K562 (cell line): Measurements from ENCODE around the gene AQP5. TPM values are rescaled to one million over a fixed set of nuclear protein-coding genes. Genes with fewer than 3 reads are reported as not detected.
A peak's percentile ranks its signal among the peaks of the same experiment; 100 is the strongest.

Experiments
- BRCA1 ChIP-seq, 2 experiments: fragments of 450-650 bp in 1 of 2; sonication (generic) in 1 of 2; formaldehyde crosslinking in 1 of 2; IDR thresholded peaks; 2 replicates each; pipeline versions ENCODE4 v1.5.0 to v1.6.1; 2017 to 2020; ENCODE audit warnings: mild to moderate bottlenecking in 1 of 2, missing genetic modification reagents in 1 of 2
- CTBP1 ChIP-seq: fragments of 450-650 bp; IDR thresholded peaks from 2 replicates; pipeline ENCODE4 v1.6.1; 2016; ENCODE audit warnings: borderline replicate concordance
- GATAD2A ChIP-seq: fragments of 450-650 bp; IDR thresholded peaks from 2 replicates; pipeline ENCODE4 v1.6.1; 2017
- RAD21 ChIP-seq, 2 experiments: fragments of 250-450 bp in 1 of 2; fragments of 450-650 bp in 1 of 2; sonication (Bioruptor Pico) in 1 of 2; formaldehyde crosslinking in 1 of 2; IDR thresholded peaks in 1 of 2; conservative IDR thresholded peaks in 1 of 2; 2 replicates each; pipeline versions ENCODE4 v1.4.0 to v1.8.0; 2020 to 2022; ENCODE audit warnings: mild to moderate bottlenecking in 2 of 2, moderate library complexity in 1 of 2
- RFX1 ChIP-seq: fragments of 450-650 bp; IDR thresholded peaks from 2 replicates; pipeline ENCODE4 v1.6.1; 2016; ENCODE audit warnings: mild to moderate bottlenecking, moderate library complexity
- SAP30 ChIP-seq: fragments of 200-600 bp; sonication (generic); IDR thresholded peaks from 2 replicates; pipeline ENCODE4 v1.6.1; 2012; ENCODE audit warnings: borderline replicate concordance, low read depth, mild to moderate bottlenecking, moderate library complexity, low read length, control low read depth, inconsistent platforms; ENCODE audit not compliant: insufficient read depth, poor library complexity, severe bottlenecking
- STAG1 ChIP-seq: sonication (generic); formaldehyde crosslinking; IDR thresholded peaks from 2 replicates; pipeline ENCODE4 v1.5.0; 2020; ENCODE audit warnings: missing genetic modification reagents, borderline replicate concordance
- ZNF175 ChIP-seq: fragments of 200-800 bp; sonication (Bioruptor generic); IDR thresholded peaks from 2 replicates; pipeline ENCODE4 v1.6.1; 2016; ENCODE audit warnings: low read depth, mild to moderate bottlenecking, missing genetic modification characterization, missing compliant biosample characterization
- polyA plus RNA-seq, 8 experiments: library from polyadenylated mRNA; depleted of rRNA in 4 of 8; stranded (reverse) in 5 of 8; unstranded in 3 of 8; fragments of >200 nt; fragmentation: Nextera tagmentation in 2 of 8; fragmentation: Illumina TruSeq in 1 of 8; extraction: Ambion mirVana in 2 of 8; extraction: Trizol in 1 of 8; gene quantifications; 2 replicates each; pipeline versions ENCODE4 v1.2.1 to v1.2.3, GENCODE V29; 2011 to 2014; ENCODE audit warnings: inconsistent platforms in 1 of 8, missing spikeins in 1 of 8
- total RNA-seq, 7 experiments: library from RNA; depleted of rRNA in 6 of 7; stranded (reverse); fragments of >200 nt in 6 of 7; fragmentation: Illumina TruSeq in 2 of 7; extraction: Trizol in 2 of 7; gene quantifications; 2 replicates each; pipeline versions ENCODE4 v1.2.1 to v1.2.3, GENCODE V29; 2011 to 2021; ENCODE audit warnings: low replicate concordance in 1 of 7
- TF ChIP-seq, protein P1 (sequence below), 3 experiments: IDR thresholded peaks in 2 of 3; conservative IDR thresholded peaks in 1 of 3; 2 replicates each; pipeline ENCODE4 v1.5.1; 2011 to 2012; ENCODE audit warnings: low read length in 3 of 3, mild to moderate bottlenecking in 3 of 3, control low read depth in 2 of 3, improper control_type of control experiment in 1 of 3, inconsistent platforms in 1 of 3, low read depth in 1 of 3, mixed read lengths in 1 of 3, moderate library complexity in 1 of 3; ENCODE audit not compliant: insufficient read depth in 2 of 3
- TF ChIP-seq, protein P2 (sequence below): fragments of 250-450 bp; sonication (Bioruptor Pico); IDR thresholded peaks from 2 replicates; pipeline ENCODE4 v1.8.0; 2022; ENCODE audit warnings: moderate library complexity, mild to moderate bottlenecking, inconsistent platforms
- TF ChIP-seq, protein P3 (sequence below): fragments of 200-800 bp; sonication (Bioruptor generic); IDR thresholded peaks from 2 replicates; pipeline ENCODE4 v1.6.1; 2016; ENCODE audit warnings: missing genetic modification characterization, missing compliant biosample characterization
- TF ChIP-seq, protein P4 (sequence below): sonication (generic); formaldehyde crosslinking; IDR thresholded peaks from 2 replicates; pipeline ENCODE4 v1.8.0; 2022; ENCODE audit warnings: missing genetic modification reagents, mild to moderate bottlenecking, moderate library complexity, borderline replicate concordance
- TF ChIP-seq, protein P5 (sequence below): fragments of 250-450 bp; sonication (Bioruptor Pico); IDR thresholded peaks from 2 replicates; pipeline ENCODE4 v1.5.0; 2020; ENCODE audit warnings: mild to moderate bottlenecking, borderline replicate concordance
- TF ChIP-seq, protein P6 (sequence below): fragments of 450-650 bp; IDR thresholded peaks from 2 replicates; pipeline ENCODE4 v1.7.0; 2016; ENCODE audit warnings: borderline replicate concordance

Gene AQP5
- total and polyA plus RNA-seq, 9 of the 15 experiments (the other 6 are each of a cell fraction or from before 2014, with no cell fraction given) = not detected

DNA sequence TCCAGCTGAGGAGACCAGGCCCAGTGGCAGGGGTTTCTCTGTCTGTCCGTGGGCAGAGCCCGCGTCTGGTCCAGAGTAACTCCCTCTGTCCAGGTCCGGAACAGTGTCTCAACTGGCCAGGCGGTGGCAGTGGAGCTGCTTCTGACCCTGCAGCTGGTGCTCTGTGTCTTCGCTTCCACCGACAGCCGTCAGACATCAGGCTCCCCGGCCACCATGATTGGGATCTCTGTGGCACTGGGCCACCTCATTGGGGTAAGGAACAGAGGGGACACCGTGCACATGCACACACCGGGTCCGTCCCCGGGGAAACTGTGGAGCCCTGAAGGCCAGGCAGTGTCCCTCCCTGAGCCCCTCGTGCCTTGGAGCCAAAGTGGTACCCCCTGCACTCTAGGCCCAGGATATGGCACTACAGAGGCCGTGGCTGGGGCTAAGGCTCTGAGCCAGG is 12.6 kb downstream of the AQP5 start (continued):
- TF ChIP-seq, protein P1, sequence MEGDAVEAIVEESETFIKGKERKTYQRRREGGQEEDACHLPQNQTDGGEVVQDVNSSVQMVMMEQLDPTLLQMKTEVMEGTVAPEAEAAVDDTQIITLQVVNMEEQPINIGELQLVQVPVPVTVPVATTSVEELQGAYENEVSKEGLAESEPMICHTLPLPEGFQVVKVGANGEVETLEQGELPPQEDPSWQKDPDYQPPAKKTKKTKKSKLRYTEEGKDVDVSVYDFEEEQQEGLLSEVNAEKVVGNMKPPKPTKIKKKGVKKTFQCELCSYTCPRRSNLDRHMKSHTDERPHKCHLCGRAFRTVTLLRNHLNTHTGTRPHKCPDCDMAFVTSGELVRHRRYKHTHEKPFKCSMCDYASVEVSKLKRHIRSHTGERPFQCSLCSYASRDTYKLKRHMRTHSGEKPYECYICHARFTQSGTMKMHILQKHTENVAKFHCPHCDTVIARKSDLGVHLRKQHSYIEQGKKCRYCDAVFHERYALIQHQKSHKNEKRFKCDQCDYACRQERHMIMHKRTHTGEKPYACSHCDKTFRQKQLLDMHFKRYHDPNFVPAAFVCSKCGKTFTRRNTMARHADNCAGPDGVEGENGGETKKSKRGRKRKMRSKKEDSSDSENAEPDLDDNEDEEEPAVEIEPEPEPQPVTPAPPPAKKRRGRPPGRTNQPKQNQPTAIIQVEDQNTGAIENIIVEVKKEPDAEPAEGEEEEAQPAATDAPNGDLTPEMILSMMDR (IDR thresholded peaks at IDR 0.05 in 2 of 3, conservative IDR thresholded peaks at IDR 0.05 in 1 of 3; ENCODE audit: insufficient read depth in 2 of 3, low read depth in 1 of 3, low read length in 3 of 3) = peak; percentile 71 to 77 (median 72)
- no peak for TF ChIP-seq ZNF175 (CRISPR knock-in tag)
- peak; percentile 55 for TF ChIP-seq STAG1 (CRISPR knock-in tag)
- no peak for TF ChIP-seq RFX1
- TF ChIP-seq GATAD2A = no peak
- no peak for TF ChIP-seq SAP30
- TF ChIP-seq, protein P2, sequence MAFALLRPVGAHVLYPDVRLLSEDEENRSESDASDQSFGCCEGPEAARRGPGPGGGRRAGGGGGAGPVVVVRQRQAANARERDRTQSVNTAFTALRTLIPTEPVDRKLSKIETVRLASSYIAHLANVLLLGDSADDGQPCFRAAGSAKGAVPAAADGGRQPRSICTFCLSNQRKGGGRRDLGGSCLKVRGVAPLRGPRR (CRISPR knock-in tag) = no peak
- TF ChIP-seq, protein P3, sequence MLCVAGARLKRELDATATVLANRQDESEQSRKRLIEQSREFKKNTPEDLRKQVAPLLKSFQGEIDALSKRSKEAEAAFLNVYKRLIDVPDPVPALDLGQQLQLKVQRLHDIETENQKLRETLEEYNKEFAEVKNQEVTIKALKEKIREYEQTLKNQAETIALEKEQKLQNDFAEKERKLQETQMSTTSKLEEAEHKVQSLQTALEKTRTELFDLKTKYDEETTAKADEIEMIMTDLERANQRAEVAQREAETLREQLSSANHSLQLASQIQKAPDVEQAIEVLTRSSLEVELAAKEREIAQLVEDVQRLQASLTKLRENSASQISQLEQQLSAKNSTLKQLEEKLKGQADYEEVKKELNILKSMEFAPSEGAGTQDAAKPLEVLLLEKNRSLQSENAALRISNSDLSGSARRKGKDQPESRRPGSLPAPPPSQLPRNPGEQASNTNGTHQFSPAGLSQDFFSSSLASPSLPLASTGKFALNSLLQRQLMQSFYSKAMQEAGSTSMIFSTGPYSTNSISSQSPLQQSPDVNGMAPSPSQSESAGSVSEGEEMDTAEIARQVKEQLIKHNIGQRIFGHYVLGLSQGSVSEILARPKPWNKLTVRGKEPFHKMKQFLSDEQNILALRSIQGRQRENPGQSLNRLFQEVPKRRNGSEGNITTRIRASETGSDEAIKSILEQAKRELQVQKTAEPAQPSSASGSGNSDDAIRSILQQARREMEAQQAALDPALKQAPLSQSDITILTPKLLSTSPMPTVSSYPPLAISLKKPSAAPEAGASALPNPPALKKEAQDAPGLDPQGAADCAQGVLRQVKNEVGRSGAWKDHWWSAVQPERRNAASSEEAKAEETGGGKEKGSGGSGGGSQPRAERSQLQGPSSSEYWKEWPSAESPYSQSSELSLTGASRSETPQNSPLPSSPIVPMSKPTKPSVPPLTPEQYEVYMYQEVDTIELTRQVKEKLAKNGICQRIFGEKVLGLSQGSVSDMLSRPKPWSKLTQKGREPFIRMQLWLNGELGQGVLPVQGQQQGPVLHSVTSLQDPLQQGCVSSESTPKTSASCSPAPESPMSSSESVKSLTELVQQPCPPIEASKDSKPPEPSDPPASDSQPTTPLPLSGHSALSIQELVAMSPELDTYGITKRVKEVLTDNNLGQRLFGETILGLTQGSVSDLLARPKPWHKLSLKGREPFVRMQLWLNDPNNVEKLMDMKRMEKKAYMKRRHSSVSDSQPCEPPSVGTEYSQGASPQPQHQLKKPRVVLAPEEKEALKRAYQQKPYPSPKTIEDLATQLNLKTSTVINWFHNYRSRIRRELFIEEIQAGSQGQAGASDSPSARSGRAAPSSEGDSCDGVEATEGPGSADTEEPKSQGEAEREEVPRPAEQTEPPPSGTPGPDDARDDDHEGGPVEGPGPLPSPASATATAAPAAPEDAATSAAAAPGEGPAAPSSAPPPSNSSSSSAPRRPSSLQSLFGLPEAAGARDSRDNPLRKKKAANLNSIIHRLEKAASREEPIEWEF = no peak
- TF ChIP-seq CTBP1 = peak; percentile 51; the same call in 1 of the 2 replicates
- no peak for TF ChIP-seq BRCA1 (IDR thresholded peaks at IDR 0.05)
- no peak for TF ChIP-seq BRCA1 (CRISPR knock-in tag; IDR thresholded peaks at IDR 0.05)
- TF ChIP-seq, protein P4, sequence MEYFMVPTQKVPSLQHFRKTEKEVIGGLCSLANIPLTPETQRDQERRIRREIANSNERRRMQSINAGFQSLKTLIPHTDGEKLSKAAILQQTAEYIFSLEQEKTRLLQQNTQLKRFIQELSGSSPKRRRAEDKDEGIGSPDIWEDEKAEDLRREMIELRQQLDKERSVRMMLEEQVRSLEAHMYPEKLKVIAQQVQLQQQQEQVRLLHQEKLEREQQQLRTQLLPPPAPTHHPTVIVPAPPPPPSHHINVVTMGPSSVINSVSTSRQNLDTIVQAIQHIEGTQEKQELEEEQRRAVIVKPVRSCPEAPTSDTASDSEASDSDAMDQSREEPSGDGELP (CRISPR knock-in tag) = peak; percentile 89
- TF ChIP-seq, protein P5, sequence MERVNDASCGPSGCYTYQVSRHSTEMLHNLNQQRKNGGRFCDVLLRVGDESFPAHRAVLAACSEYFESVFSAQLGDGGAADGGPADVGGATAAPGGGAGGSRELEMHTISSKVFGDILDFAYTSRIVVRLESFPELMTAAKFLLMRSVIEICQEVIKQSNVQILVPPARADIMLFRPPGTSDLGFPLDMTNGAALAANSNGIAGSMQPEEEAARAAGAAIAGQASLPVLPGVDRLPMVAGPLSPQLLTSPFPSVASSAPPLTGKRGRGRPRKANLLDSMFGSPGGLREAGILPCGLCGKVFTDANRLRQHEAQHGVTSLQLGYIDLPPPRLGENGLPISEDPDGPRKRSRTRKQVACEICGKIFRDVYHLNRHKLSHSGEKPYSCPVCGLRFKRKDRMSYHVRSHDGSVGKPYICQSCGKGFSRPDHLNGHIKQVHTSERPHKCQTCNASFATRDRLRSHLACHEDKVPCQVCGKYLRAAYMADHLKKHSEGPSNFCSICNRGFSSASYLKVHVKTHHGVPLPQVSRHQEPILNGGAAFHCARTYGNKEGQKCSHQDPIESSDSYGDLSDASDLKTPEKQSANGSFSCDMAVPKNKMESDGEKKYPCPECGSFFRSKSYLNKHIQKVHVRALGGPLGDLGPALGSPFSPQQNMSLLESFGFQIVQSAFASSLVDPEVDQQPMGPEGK (CRISPR knock-in tag) = no peak
- peak; percentile 58 to 79 for TF ChIP-seq RAD21 (CRISPR knock-in tag; conservative IDR thresholded peaks at IDR 0.05 in 1 of 2, IDR thresholded peaks at IDR 0.05 in 1 of 2)
- TF ChIP-seq, protein P6, sequence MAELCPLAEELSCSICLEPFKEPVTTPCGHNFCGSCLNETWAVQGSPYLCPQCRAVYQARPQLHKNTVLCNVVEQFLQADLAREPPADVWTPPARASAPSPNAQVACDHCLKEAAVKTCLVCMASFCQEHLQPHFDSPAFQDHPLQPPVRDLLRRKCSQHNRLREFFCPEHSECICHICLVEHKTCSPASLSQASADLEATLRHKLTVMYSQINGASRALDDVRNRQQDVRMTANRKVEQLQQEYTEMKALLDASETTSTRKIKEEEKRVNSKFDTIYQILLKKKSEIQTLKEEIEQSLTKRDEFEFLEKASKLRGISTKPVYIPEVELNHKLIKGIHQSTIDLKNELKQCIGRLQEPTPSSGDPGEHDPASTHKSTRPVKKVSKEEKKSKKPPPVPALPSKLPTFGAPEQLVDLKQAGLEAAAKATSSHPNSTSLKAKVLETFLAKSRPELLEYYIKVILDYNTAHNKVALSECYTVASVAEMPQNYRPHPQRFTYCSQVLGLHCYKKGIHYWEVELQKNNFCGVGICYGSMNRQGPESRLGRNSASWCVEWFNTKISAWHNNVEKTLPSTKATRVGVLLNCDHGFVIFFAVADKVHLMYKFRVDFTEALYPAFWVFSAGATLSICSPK = no peak
